ENCODE data around the gene DCP1B. TPM values are rescaled to one million over a fixed set of nuclear protein-coding genes. Genes with fewer than 3 reads are reported as not detected.

DCP1B gene
- total and polyA plus RNA-seq, 10 donors: 5.5 to 20.8 (median 13.8) TPM

GRCh38 chr12:1919284-1919683 lies 85.0 kb downstream of the DCP1B start:
- Histone ChIP-seq H3K4me1 (peaks cover 0 to 81% (median 27%) of the 10 kb centered on the region in 6 donors), H3K4me3 (peak overlapping the region in 2 of 8 donors; percentile 40 to 64), H3K27ac (no peak overlapping the region), H3K36me3 (no peaks in the 10 kb centered on the region), H3K27me3 (replicated peaks in 1 of 7) (peaks cover 0 to 6% (median 1%) of the 10 kb centered on the region in 7 donors), H3K9me3 (no peaks in the 10 kb centered on the region)
- whole genome bisulfite sequencing, 5 donors: 84 to 97% (median 90%) methylated on average over 5 of the region's 5 CpGs
- TF ChIP-seq POLR2AphosphoS5 (IDR thresholded peaks at IDR 0.05): no peak
- TF ChIP-seq POLR2A (IDR thresholded peaks at IDR 0.05): no peak
- no peak for TF ChIP-seq CTCF (IDR thresholded peaks at IDR 0.05 in 8 of 11, conservative IDR thresholded peaks at IDR 0.05 in 3 of 11)
- DNase-seq: peak; percentile 58
- intact Hi-C loops (cut with DNase I; ENCODE audit: low total_unique reads): no loop called here

GRCh38 chr12:1918884-1919236 lies 85.4 kb downstream of the DCP1B start:
- TF ChIP-seq POLR2A (IDR thresholded peaks at IDR 0.05) (no peak), CTCF (IDR thresholded peaks at IDR 0.05 in 8 of 11, conservative IDR thresholded peaks at IDR 0.05 in 3 of 11) (no peak), POLR2AphosphoS5 (IDR thresholded peaks at IDR 0.05) (no peak)
- H3K36me3 ChIP-seq: no peaks in the 10 kb centered on the region
- peaks cover 0 to 76% (median 26%) of the 10 kb centered on the region in 6 donors for H3K4me1 ChIP-seq
- 78 to 89% (median 87%) methylated on average over 6 of the region's 6 CpGs for WGBS, 5 donors
- no peaks in the 10 kb centered on the region for H3K9me3 ChIP-seq
- peak overlapping the region in 5 of 8 donors; percentile 26 to 64 (median 40) for H3K4me3 ChIP-seq
- H3K27ac ChIP-seq: peak overlapping the region in 3 of 8 donors; percentile 83 to 85 (median 84)
- peaks cover 0 to 6% (median 0%) of the 10 kb centered on the region in 7 donors for H3K27me3 ChIP-seq (replicated peaks in 1 of 7)
- DNase-seq: peak; percentile 73
- intact Hi-C loops (cut with DNase I; ENCODE audit: low total_unique reads): no loop called here

DNA sequence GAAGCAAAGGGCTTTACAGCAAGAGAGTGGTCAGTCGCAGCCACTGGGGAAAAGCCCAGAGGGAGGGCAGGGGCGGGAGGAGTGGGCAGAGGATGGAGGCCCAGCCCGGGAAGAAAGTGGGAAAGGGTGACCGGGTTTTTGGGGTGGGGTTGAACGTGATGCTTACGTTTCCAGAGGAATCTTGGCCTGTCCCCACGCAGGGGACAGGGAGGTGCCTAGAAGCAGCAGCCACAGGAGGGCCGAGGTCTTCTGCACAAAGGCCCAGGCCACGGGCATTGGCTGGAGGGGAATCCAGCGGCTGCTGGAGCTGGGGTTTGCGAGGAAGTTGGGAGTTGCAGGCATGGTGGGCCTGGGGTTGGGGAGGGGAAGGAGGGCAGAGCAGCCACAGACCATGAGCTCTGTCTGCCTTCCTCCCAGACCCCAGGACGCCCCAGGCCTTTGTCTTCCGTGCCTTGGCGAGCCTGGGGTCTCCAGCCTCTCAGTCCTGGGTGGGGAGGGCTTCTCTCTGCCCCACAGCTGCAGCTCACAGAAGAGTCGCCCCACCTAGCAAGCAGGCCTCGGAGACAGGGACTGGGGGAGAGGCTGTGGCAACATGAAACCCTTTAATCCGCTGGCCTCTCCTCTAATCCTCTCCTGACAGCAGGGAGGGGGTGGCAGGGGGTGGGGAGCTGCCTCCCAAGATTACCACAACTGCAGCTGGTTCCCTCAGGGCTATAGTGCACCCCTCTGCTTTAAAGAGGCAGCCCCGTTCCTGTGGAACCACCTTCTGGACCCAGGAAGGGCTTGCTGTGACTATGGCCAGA lies 86.0 kb downstream of the DCP1B start, which contains the start of gene CACNA2D4:
Gene CACNA2D4, minus strand, starts transcription at position 572 of the 803 bp plus-strand sequence. Its CDS starts 179 bp downstream, at position 393.
- Histone ChIP-seq H3K27me3 (replicated peaks in 1 of 7) (peaks cover 0 to 6% (median 0%) of the 10 kb centered on the region in 7 donors), H3K4me1 (peaks cover 0 to 71% (median 23%) of the 10 kb centered on the region in 6 donors), H3K9me3 (no peaks in the 10 kb centered on the region), H3K27ac (peak within 1 kb of the TSS; percentile 35 to 85 (median 70)), H3K4me3 (peak within 1 kb of the TSS in 7 of 8 donors; percentile 4 to 64 (median 28)), H3K36me3 (no peaks in the 10 kb centered on the region)
- WGBS, 5 donors: 45 to 62% (median 56%) methylated on average over 12 to 18 of the region's 18 CpGs
- intact Hi-C loops (cut with DNase I; ENCODE audit: low total_unique reads): no loop called here
- peak; percentile 82 for DNase-seq
- TF ChIP-seq POLR2AphosphoS5 (IDR thresholded peaks at IDR 0.05) (no peak), CTCF (IDR thresholded peaks at IDR 0.05 in 8 of 11, conservative IDR thresholded peaks at IDR 0.05 in 3 of 11) (no peak), POLR2A (IDR thresholded peaks at IDR 0.05) (no peak)
